K562 (cell line): Measurements from ENCODE around the gene HNRNPA3. TPM values are rescaled to one million over a fixed set of nuclear protein-coding genes. Genes with fewer than 3 reads are reported as not detected.

Source experiments
- CCNT2 ChIP-seq: IDR thresholded peaks from 2 replicates; pipeline ENCODE4 v1.6.1; 2011; ENCODE audit warnings: borderline replicate concordance, low read depth, mild to moderate bottlenecking, moderate library complexity, mixed read lengths, low read length; ENCODE audit not compliant: insufficient read length; ENCODE audit errors: extremely low read depth
- CXXC5 ChIP-seq: fragments of 250-450 bp; sonication (Bioruptor Pico); IDR thresholded peaks from 2 replicates; pipeline ENCODE4 v1.8.0; 2022; ENCODE audit warnings: inconsistent platforms, mild to moderate bottlenecking, moderate library complexity
- DMBX1 ChIP-seq: fragments of 250-450 bp; sonication (Bioruptor Pico); IDR thresholded peaks from 2 replicates; pipeline ENCODE4 v1.8.0; 2022; ENCODE audit warnings: inconsistent platforms, mild to moderate bottlenecking, moderate library complexity, borderline replicate concordance
- KAT7 ChIP-seq: sonication (generic); formaldehyde crosslinking; IDR thresholded peaks from 2 replicates; pipeline ENCODE4 v1.8.0; 2022; ENCODE audit warnings: missing genetic modification reagents, mild to moderate bottlenecking, borderline replicate concordance
- KLF13 ChIP-seq: fragments of 450-650 bp; IDR thresholded peaks from 2 replicates; pipeline ENCODE4 v1.6.1; 2016; ENCODE audit warnings: missing genetic modification characterization, low read depth, mild to moderate bottlenecking, missing compliant biosample characterization, moderate library complexity, borderline replicate concordance
- MECOM ChIP-seq: fragments of 250-450 bp; sonication (Bioruptor Pico); IDR thresholded peaks from 2 replicates; pipeline ENCODE4 v1.8.0; 2022; ENCODE audit warnings: inconsistent platforms
- MYNN ChIP-seq, 2 experiments: sonication (generic); formaldehyde crosslinking in 1 of 2; IDR thresholded peaks; 2 replicates each; pipeline versions ENCODE4 v1.5.0 to v1.6.1; 2016 to 2020; ENCODE audit warnings: antibody characterized with exemption in 1 of 2, missing genetic modification reagents in 1 of 2
- NFXL1 ChIP-seq: fragments of 450-650 bp; formaldehyde crosslinking; IDR thresholded peaks from 2 replicates; pipeline ENCODE4 v1.4.0; 2021; ENCODE audit warnings: mild to moderate bottlenecking
- NUFIP1 ChIP-seq: fragments of 450-650 bp; IDR thresholded peaks from 2 replicates; pipeline ENCODE4 v1.6.1; 2018; ENCODE audit not compliant: partially characterized antibody
- POLR2AphosphoS5 ChIP-seq: IDR thresholded peaks from 2 replicates; pipeline ENCODE4 v1.6.1; 2011; ENCODE audit warnings: mild to moderate bottlenecking, low read depth, low read length, moderate library complexity; ENCODE audit not compliant: control insufficient read depth, insufficient read depth
- POLR2B ChIP-seq: fragments of 450-650 bp; IDR thresholded peaks from 2 replicates; pipeline ENCODE4 v1.6.1; 2018; ENCODE audit warnings: low read depth; ENCODE audit not compliant: partially characterized antibody
- SAFB ChIP-seq: fragments of 200-400 bp; formaldehyde crosslinking; IDR thresholded peaks from 2 replicates; pipeline ENCODE4 v1.6.1; 2017; ENCODE audit warnings: low read depth, low read length, borderline replicate concordance
- SNIP1 ChIP-seq: fragments of 450-650 bp; IDR thresholded peaks from 2 replicates; pipeline ENCODE4 v1.7.1; 2017; ENCODE audit warnings: low read depth, mild to moderate bottlenecking
- STAT5B ChIP-seq: fragments of 250-450 bp; sonication (Bioruptor Pico); IDR thresholded peaks from 2 replicates; pipeline ENCODE4 v1.8.0; 2021; ENCODE audit warnings: mild to moderate bottlenecking, inconsistent platforms
- TSHZ1 ChIP-seq: fragments of 250-450 bp; sonication (Bioruptor Pico); IDR thresholded peaks from 2 replicates; pipeline ENCODE4 v1.4.0; 2020; ENCODE audit warnings: mild to moderate bottlenecking, moderate library complexity
- ZNF174 ChIP-seq: fragments of 250-450 bp; sonication (Bioruptor Pico); IDR thresholded peaks from 2 replicates; pipeline ENCODE4 v1.4.0; 2020; ENCODE audit warnings: mild to moderate bottlenecking
- polyA plus RNA-seq, 8 experiments: library from polyadenylated mRNA; depleted of rRNA in 4 of 8; stranded (reverse) in 5 of 8; unstranded in 3 of 8; fragments of >200 nt; fragmentation: Nextera tagmentation in 2 of 8; fragmentation: Illumina TruSeq in 1 of 8; extraction: Ambion mirVana in 2 of 8; extraction: Trizol in 1 of 8; gene quantifications; 2 replicates each; pipeline versions ENCODE4 v1.2.1 to v1.2.3, GENCODE V29; 2011 to 2014; ENCODE audit warnings: inconsistent platforms in 1 of 8, missing spikeins in 1 of 8
- total RNA-seq, 7 experiments: library from RNA; depleted of rRNA in 6 of 7; stranded (reverse); fragments of >200 nt in 6 of 7; fragmentation: Illumina TruSeq in 2 of 7; extraction: Trizol in 2 of 7; gene quantifications; 2 replicates each; pipeline versions ENCODE4 v1.2.1 to v1.2.3, GENCODE V29; 2011 to 2021; ENCODE audit warnings: low replicate concordance in 1 of 7
- TF ChIP-seq, protein P1 (sequence below): sonication (generic); formaldehyde crosslinking; IDR thresholded peaks from 2 replicates; pipeline ENCODE4 v1.8.0; 2022; ENCODE audit warnings: mild to moderate bottlenecking, missing genetic modification reagents
- TF ChIP-seq, protein P2 (sequence below), 2 experiments: fragments of 250-450 bp in 1 of 2; fragments of 450-650 bp in 1 of 2; sonication (Bioruptor Pico) in 1 of 2; IDR thresholded peaks; 2 replicates each; pipeline versions ENCODE4 v1.6.1 to v1.8.0; 2016 to 2021; ENCODE audit warnings: mild to moderate bottlenecking in 2 of 2, moderate library complexity in 2 of 2, missing compliant biosample characterization in 1 of 2, missing genetic modification characterization in 1 of 2

Gene HNRNPA3
- total and polyA plus RNA-seq, 9 of the 15 experiments (the other 6 are each of a cell fraction or from before 2014, with no cell fraction given), result 72.8 to 428 (median 192) TPM

DNA sequence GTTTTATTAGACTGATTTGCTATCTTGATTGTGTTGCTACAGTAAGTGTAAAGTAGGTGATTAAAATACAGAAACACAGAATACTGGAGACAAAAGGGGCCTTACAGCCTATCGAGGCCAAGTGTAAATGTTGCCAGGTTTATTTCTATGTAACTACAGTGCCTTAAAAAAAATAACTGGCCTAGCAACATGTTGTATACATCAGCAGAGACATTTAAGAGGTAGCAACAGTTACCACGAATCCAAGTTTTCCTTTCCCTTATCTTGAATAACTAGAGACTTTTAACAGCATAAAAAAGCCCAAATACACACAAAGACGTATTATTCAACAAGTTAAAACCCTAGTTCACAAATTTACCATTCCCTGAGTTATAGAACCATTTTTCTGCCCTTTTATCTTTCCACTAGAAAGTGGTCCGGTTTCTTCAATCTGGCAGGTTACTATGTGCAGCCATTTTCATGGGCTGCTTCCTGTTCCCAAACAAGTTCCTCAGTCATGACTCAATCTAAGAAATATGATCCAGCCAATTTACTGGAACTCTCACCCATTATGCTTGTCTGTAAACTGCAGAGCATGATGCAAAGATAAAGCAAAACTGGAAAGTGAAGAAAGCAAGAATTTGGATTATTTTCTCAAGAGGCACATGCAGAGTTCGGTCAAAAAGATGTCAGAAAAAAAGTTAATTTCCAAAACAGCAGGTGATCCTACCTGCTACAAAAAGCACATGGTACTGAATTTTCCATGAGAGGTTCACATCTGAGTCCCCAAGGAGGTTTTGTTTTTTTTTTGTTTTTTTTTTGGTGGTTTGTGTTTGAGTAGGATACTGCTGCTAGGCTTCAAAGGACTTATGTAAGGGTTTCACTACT, 29.8 kb downstream of the HNRNPA3 start (continued):
- TF ChIP-seq KAT7 (CRISPR knock-in tag) (no peak), MYNN (IDR thresholded peaks at IDR 0.05) (0 out of 2 replicates have a peak, but pooled peaks have one; percentile 6), MYNN (CRISPR knock-in tag; IDR thresholded peaks at IDR 0.05) (no peak), ZNF174 (CRISPR knock-in tag) (no peak), TSHZ1 (no peak), CXXC5 (CRISPR knock-in tag) (no peak; the same call in 1 of the 2 replicates), SNIP1 (no peak), KLF13 (tag) (no peak), STAT5B (CRISPR knock-in tag) (no peak), POLR2AphosphoS5 (0 out of 2 replicates have a peak, but pooled peaks have one; percentile 28), POLR2B (no peak), DMBX1 (CRISPR knock-in tag) (peak; percentile 60; the same call in 1 of the 2 replicates), MECOM (no peak), NUFIP1 (no peak), NFXL1 (CRISPR knock-in tag) (0 out of 2 replicates have a peak, but pooled peaks have one; percentile 51), SAFB (no peak), CCNT2 (peak; percentile 44)
- TF ChIP-seq, protein P1, sequence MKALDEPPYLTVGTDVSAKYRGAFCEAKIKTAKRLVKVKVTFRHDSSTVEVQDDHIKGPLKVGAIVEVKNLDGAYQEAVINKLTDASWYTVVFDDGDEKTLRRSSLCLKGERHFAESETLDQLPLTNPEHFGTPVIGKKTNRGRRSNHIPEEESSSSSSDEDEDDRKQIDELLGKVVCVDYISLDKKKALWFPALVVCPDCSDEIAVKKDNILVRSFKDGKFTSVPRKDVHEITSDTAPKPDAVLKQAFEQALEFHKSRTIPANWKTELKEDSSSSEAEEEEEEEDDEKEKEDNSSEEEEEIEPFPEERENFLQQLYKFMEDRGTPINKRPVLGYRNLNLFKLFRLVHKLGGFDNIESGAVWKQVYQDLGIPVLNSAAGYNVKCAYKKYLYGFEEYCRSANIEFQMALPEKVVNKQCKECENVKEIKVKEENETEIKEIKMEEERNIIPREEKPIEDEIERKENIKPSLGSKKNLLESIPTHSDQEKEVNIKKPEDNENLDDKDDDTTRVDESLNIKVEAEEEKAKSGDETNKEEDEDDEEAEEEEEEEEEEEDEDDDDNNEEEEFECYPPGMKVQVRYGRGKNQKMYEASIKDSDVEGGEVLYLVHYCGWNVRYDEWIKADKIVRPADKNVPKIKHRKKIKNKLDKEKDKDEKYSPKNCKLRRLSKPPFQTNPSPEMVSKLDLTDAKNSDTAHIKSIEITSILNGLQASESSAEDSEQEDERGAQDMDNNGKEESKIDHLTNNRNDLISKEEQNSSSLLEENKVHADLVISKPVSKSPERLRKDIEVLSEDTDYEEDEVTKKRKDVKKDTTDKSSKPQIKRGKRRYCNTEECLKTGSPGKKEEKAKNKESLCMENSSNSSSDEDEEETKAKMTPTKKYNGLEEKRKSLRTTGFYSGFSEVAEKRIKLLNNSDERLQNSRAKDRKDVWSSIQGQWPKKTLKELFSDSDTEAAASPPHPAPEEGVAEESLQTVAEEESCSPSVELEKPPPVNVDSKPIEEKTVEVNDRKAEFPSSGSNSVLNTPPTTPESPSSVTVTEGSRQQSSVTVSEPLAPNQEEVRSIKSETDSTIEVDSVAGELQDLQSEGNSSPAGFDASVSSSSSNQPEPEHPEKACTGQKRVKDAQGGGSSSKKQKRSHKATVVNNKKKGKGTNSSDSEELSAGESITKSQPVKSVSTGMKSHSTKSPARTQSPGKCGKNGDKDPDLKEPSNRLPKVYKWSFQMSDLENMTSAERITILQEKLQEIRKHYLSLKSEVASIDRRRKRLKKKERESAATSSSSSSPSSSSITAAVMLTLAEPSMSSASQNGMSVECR, result no peak
- TF ChIP-seq, protein P2, sequence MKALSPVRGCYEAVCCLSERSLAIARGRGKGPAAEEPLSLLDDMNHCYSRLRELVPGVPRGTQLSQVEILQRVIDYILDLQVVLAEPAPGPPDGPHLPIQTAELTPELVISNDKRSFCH (CRISPR knock-in tag; IDR thresholded peaks at IDR 0.05), result no peak
- TF ChIP-seq, protein P2 (tag; IDR thresholded peaks at IDR 0.05), result no peak
